HCT116 (cell line): Measurements from ENCODE around the gene FBXO21.

ENCODE experiments used
- CTCF ChIP-seq, 3 experiments: fragments of 200-600 bp in 1 of 3; sonication (generic) in 1 of 3; IDR thresholded peaks in 2 of 3; conservative IDR thresholded peaks in 1 of 3; 2 replicates each; pipeline ENCODE4 v1.5.1; 2012 to 2017; ENCODE audit warnings: low read depth in 2 of 3, low read length in 2 of 3, antibody characterized with exemption in 1 of 3, borderline replicate concordance in 1 of 3, control low read depth in 1 of 3, mild to moderate bottlenecking in 1 of 3, mixed read lengths in 1 of 3, mixed run types in 1 of 3, moderate library complexity in 1 of 3; ENCODE audit not compliant: insufficient read depth in 1 of 3
- EGR1 ChIP-seq: IDR thresholded peaks from 2 replicates; pipeline ENCODE4 v1.6.1; 2012; ENCODE audit warnings: low read depth
- ELF1 ChIP-seq: IDR thresholded peaks from 2 replicates; pipeline ENCODE4 v1.6.1; 2012; ENCODE audit warnings: low read depth, borderline replicate concordance
- FOSL1 ChIP-seq: IDR thresholded peaks from 2 replicates; pipeline ENCODE4 v1.6.1; 2012; ENCODE audit warnings: low read depth
- JUND ChIP-seq: IDR thresholded peaks from 2 replicates; pipeline ENCODE4 v1.6.1; 2012
- POLR2A ChIP-seq: IDR thresholded peaks from 2 replicates; pipeline ENCODE4 v1.7.0; 2011; ENCODE audit warnings: borderline replicate concordance; ENCODE audit not compliant: insufficient read depth, insufficient read length; ENCODE audit errors: extremely low read depth
- POLR2AphosphoS5 ChIP-seq: IDR thresholded peaks from 2 replicates; pipeline ENCODE4 v1.6.1; 2011; ENCODE audit warnings: mild to moderate bottlenecking, low read depth, low read length, moderate library complexity
- SIN3A ChIP-seq: IDR thresholded peaks from 2 replicates; pipeline ENCODE4 v1.6.1; 2012; ENCODE audit warnings: low read depth
- YY1 ChIP-seq: IDR thresholded peaks from 2 replicates; pipeline ENCODE4 v1.6.1; 2011; ENCODE audit warnings: low read length, low read depth, moderate library complexity, mild to moderate bottlenecking; ENCODE audit not compliant: insufficient replicate concordance; ENCODE audit errors: extremely low read depth
- ZNF274 ChIP-seq: fragments of 200-500 bp; sonication (Bioruptor generic); IDR thresholded peaks from 2 replicates; pipeline ENCODE4 v1.6.1; 2014; ENCODE audit warnings: mild to moderate bottlenecking, low read depth, low read length, inconsistent platforms
- TF ChIP-seq, protein P1 (sequence below): IDR thresholded peaks from 2 replicates; pipeline ENCODE4 v1.6.1; 2012; ENCODE audit warnings: low read depth
- TF ChIP-seq, protein P2 (sequence below): IDR thresholded peaks from 2 replicates; pipeline ENCODE4 v1.6.1; 2012
- TF ChIP-seq, protein P3 (sequence below): IDR thresholded peaks from 2 replicates; pipeline ENCODE4 v1.6.1; 2012

- TF ChIP-seq YY1: no peak
- no peak for TF ChIP-seq CTCF (IDR thresholded peaks at IDR 0.05 in 2 of 3, conservative IDR thresholded peaks at IDR 0.05 in 1 of 3; ENCODE audit: borderline replicate concordance in 1 of 3, insufficient read depth in 1 of 3, low read depth in 2 of 3, low read length in 2 of 3)
- no peak for TF ChIP-seq ELF1
- no peak for TF ChIP-seq EGR1
- no peak for TF ChIP-seq JUND
- no peak for TF ChIP-seq POLR2AphosphoS5
- no peak for TF ChIP-seq ZNF274
- no peak for TF ChIP-seq FOSL1
- TF ChIP-seq, protein P1, sequence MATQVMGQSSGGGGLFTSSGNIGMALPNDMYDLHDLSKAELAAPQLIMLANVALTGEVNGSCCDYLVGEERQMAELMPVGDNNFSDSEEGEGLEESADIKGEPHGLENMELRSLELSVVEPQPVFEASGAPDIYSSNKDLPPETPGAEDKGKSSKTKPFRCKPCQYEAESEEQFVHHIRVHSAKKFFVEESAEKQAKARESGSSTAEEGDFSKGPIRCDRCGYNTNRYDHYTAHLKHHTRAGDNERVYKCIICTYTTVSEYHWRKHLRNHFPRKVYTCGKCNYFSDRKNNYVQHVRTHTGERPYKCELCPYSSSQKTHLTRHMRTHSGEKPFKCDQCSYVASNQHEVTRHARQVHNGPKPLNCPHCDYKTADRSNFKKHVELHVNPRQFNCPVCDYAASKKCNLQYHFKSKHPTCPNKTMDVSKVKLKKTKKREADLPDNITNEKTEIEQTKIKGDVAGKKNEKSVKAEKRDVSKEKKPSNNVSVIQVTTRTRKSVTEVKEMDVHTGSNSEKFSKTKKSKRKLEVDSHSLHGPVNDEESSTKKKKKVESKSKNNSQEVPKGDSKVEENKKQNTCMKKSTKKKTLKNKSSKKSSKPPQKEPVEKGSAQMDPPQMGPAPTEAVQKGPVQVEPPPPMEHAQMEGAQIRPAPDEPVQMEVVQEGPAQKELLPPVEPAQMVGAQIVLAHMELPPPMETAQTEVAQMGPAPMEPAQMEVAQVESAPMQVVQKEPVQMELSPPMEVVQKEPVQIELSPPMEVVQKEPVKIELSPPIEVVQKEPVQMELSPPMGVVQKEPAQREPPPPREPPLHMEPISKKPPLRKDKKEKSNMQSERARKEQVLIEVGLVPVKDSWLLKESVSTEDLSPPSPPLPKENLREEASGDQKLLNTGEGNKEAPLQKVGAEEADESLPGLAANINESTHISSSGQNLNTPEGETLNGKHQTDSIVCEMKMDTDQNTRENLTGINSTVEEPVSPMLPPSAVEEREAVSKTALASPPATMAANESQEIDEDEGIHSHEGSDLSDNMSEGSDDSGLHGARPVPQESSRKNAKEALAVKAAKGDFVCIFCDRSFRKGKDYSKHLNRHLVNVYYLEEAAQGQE: no peak
- TF ChIP-seq, protein P2, sequence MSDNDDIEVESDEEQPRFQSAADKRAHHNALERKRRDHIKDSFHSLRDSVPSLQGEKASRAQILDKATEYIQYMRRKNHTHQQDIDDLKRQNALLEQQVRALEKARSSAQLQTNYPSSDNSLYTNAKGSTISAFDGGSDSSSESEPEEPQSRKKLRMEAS: no peak
- TF ChIP-seq, protein P3, sequence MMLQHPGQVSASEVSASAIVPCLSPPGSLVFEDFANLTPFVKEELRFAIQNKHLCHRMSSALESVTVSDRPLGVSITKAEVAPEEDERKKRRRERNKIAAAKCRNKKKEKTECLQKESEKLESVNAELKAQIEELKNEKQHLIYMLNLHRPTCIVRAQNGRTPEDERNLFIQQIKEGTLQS: no peak
- TF ChIP-seq POLR2A: no peak
- no peak for TF ChIP-seq SIN3A
Measured at GRCh38 chr12:117109943-117110635, 80.2 kb downstream of the FBXO21 start.
